SK-N-SH treated with all-trans-retinoic acid at 6 μM for 48 hours (cell line): ENCODE data around the gene HADHA.

ENCODE experiments used
- ATAC-seq: fragments of 200-7000 bp; cut with Tn5 transposase; 3 replicates; pipeline ENCODE4 v1.9.1; 2020; ENCODE audit warnings: mild to moderate bottlenecking, moderate library complexity
- ARNTL ChIP-seq: fragments of 450-650 bp; formaldehyde crosslinking; IDR thresholded peaks from 2 replicates; pipeline ENCODE4 v1.5.0; 2020; ENCODE audit warnings: low read depth, mild to moderate bottlenecking, moderate library complexity, borderline replicate concordance
- CREB5 ChIP-seq: fragments of 250-450 bp; sonication (Bioruptor Pico); IDR thresholded peaks from 2 replicates; pipeline ENCODE4 v1.5.1; 2020; ENCODE audit warnings: low read depth, mild to moderate bottlenecking, moderate library complexity
- CSDC2 ChIP-seq: fragments of 250-450 bp; sonication (Bioruptor Pico); IDR thresholded peaks from 2 replicates; pipeline ENCODE4 v1.5.0; 2020; ENCODE audit warnings: mild to moderate bottlenecking, moderate library complexity
- CSRNP3 ChIP-seq: fragments of 250-450 bp; sonication (Bioruptor Pico); IDR thresholded peaks from 2 replicates; pipeline ENCODE4 v1.5.1; 2021; ENCODE audit warnings: mild to moderate bottlenecking, moderate library complexity
- ESRRG ChIP-seq: fragments of 250-450 bp; sonication (Bioruptor Pico); IDR thresholded peaks from 2 replicates; pipeline ENCODE4 v1.6.1; 2021; ENCODE audit warnings: mild to moderate bottlenecking
- GLIS3 ChIP-seq: fragments of 250-450 bp; sonication (Bioruptor Pico); IDR thresholded peaks from 2 replicates; pipeline ENCODE4 v1.5.0; 2020; ENCODE audit warnings: mild to moderate bottlenecking, moderate library complexity
- OSR1 ChIP-seq: fragments of 250-450 bp; sonication (Bioruptor Pico); IDR thresholded peaks from 2 replicates; pipeline ENCODE4 v1.8.0; 2022; ENCODE audit warnings: moderate library complexity, mild to moderate bottlenecking, inconsistent platforms
- PATZ1 ChIP-seq: fragments of 250-450 bp; sonication (Bioruptor Pico); IDR thresholded peaks from 2 replicates; pipeline ENCODE4 v1.8.0; 2020; ENCODE audit warnings: mild to moderate bottlenecking, moderate library complexity, borderline replicate concordance
- POU6F1 ChIP-seq: fragments of 250-450 bp; sonication (Bioruptor Pico); IDR thresholded peaks from 2 replicates; pipeline ENCODE4 v1.8.0; 2021; ENCODE audit warnings: low read depth, mild to moderate bottlenecking, moderate library complexity, borderline replicate concordance
- PPARA ChIP-seq: fragments of 250-450 bp; sonication (Bioruptor Pico); IDR thresholded peaks from 2 replicates; pipeline ENCODE4 v1.5.0; 2020; ENCODE audit warnings: mild to moderate bottlenecking, borderline replicate concordance
- RARB ChIP-seq: fragments of 250-450 bp; sonication (Bioruptor Pico); IDR thresholded peaks from 2 replicates; pipeline ENCODE4 v1.8.0; 2021; ENCODE audit warnings: mild to moderate bottlenecking, moderate library complexity
- TCF4 ChIP-seq: fragments of 250-450 bp; sonication (Bioruptor Pico); IDR thresholded peaks from 2 replicates; pipeline ENCODE4 v1.8.0; 2021; ENCODE audit warnings: mild to moderate bottlenecking, moderate library complexity, borderline replicate concordance
- TOX ChIP-seq: fragments of 250-450 bp; sonication (Bioruptor Pico); IDR thresholded peaks from 2 replicates; pipeline ENCODE4 v1.8.0; 2021; ENCODE audit warnings: mild to moderate bottlenecking, moderate library complexity, borderline replicate concordance
- TSHZ2 ChIP-seq: fragments of 250-450 bp; sonication (Bioruptor Pico); IDR thresholded peaks from 2 replicates; pipeline ENCODE4 v1.5.0; 2020; ENCODE audit warnings: mild to moderate bottlenecking, moderate library complexity
- ZC3H10 ChIP-seq: fragments of 250-450 bp; sonication (Bioruptor Pico); IDR thresholded peaks from 2 replicates; pipeline ENCODE4 v1.5.1; 2021; ENCODE audit warnings: mild to moderate bottlenecking, moderate library complexity
- ZFP3 ChIP-seq: fragments of 250-450 bp; sonication (Bioruptor Pico); IDR thresholded peaks from 2 replicates; pipeline ENCODE4 v1.5.0; 2020; ENCODE audit warnings: mild to moderate bottlenecking, moderate library complexity
- ZFP30 ChIP-seq: fragments of 450-650 bp; formaldehyde crosslinking; IDR thresholded peaks from 2 replicates; pipeline ENCODE4 v1.5.0; 2022; ENCODE audit warnings: mild to moderate bottlenecking, moderate library complexity
- ZNF565 ChIP-seq: fragments of 450-650 bp; formaldehyde crosslinking; conservative IDR thresholded peaks from 2 replicates; pipeline ENCODE4 v1.5.0; 2020; ENCODE audit warnings: low read depth, mild to moderate bottlenecking, moderate library complexity
- ZNF70 ChIP-seq: fragments of 450-650 bp; formaldehyde crosslinking; IDR thresholded peaks from 2 replicates; pipeline ENCODE4 v1.5.0; 2020; ENCODE audit warnings: mild to moderate bottlenecking, moderate library complexity
- ZNF8 ChIP-seq: fragments of 450-650 bp; formaldehyde crosslinking; IDR thresholded peaks from 2 replicates; pipeline ENCODE4 v1.5.0; 2020; ENCODE audit warnings: mild to moderate bottlenecking, moderate library complexity

The HADHA gene

GRCh38 chr2:26185954-26186770, 58.3 kb downstream of the HADHA start:
- TF ChIP-seq ZC3H10 (CRISPR knock-in tag): no peak
- TF ChIP-seq POU6F1 (CRISPR knock-in tag): no peak
- TF ChIP-seq CSDC2 (CRISPR knock-in tag): no peak
- no peak for TF ChIP-seq ZFP3 (CRISPR knock-in tag)
- TF ChIP-seq ZNF70 (CRISPR knock-in tag): no peak

GRCh38 chr2:26185304-26185928, 59.0 kb downstream of the HADHA start:
- ATAC-seq: no peak
- TF ChIP-seq ARNTL (CRISPR knock-in tag): no peak
- no peak for TF ChIP-seq RARB (CRISPR knock-in tag)
- no peak for TF ChIP-seq ZFP3 (CRISPR knock-in tag)
- no peak for TF ChIP-seq PPARA (CRISPR knock-in tag)
- no peak for TF ChIP-seq ZNF565
- TF ChIP-seq TSHZ2 (CRISPR knock-in tag): no peak
- no peak for TF ChIP-seq GLIS3 (CRISPR knock-in tag)
- no peak for TF ChIP-seq TCF4 (CRISPR knock-in tag)
- no peak for TF ChIP-seq ZNF8 (CRISPR knock-in tag)
- no peak for TF ChIP-seq PATZ1 (CRISPR knock-in tag)
- TF ChIP-seq CSRNP3: no peak
- TF ChIP-seq CREB5 (CRISPR knock-in tag): no peak
- no peak for TF ChIP-seq ZC3H10 (CRISPR knock-in tag)
- no peak for TF ChIP-seq ZFP30 (CRISPR knock-in tag)
- TF ChIP-seq TOX (CRISPR knock-in tag): no peak
- TF ChIP-seq OSR1 (CRISPR knock-in tag): no peak
- no peak for TF ChIP-seq POU6F1 (CRISPR knock-in tag)
- TF ChIP-seq ESRRG (CRISPR knock-in tag): no peak

More at GRCh38 chr2:26185954-26186770, 58.3 kb downstream of the HADHA start:
- ATAC-seq: no peak
